AG04449 (cell line): ENCODE data around the gene ALOX15B.
"Not testable (repeated sequence)": the region's sequence is repeated elsewhere in the genome, so short reads cannot be mapped to it uniquely, and the experiment has no call there.

Source experiments
- CTCF ChIA-PET: fragments of 350-600 bp; formaldehyde crosslinking; extraction: SDS; loops from one replicate; lab custom pipeline; 2021; ENCODE audit warnings: antibody characterized with exemption; lab: Yijun Ruan, JAX
- POLR2A ChIA-PET: fragments of 400-600, 350-600 bp; formaldehyde crosslinking; extraction: SDS; loops from one replicate; lab custom pipeline; 2020; ENCODE audit warnings: antibody characterized with exemption, inconsistent platforms; lab: Yijun Ruan, JAX
- DNase-seq: peaks from one replicate; pipeline ENCODE4 v3.0.0-alpha.2; 2010; ENCODE audit warnings: low read depth, low spot score
- H3K4me3 ChIP-seq: 2 replicates; pipeline ENCODE4 v1.5.1; 2011; ENCODE audit warnings: low read depth, mild to moderate bottlenecking, control low read depth, low read length
- TF ChIP-seq, protein P1 (sequence below): IDR thresholded peaks from one replicate; pipeline ENCODE4 v1.5.1; 2011; ENCODE audit warnings: mild to moderate bottlenecking, moderate library complexity, low read length, control low read depth, inconsistent platforms; ENCODE audit not compliant: insufficient read depth; ENCODE audit errors: missing control alignments

ALOX15B gene

DNA sequence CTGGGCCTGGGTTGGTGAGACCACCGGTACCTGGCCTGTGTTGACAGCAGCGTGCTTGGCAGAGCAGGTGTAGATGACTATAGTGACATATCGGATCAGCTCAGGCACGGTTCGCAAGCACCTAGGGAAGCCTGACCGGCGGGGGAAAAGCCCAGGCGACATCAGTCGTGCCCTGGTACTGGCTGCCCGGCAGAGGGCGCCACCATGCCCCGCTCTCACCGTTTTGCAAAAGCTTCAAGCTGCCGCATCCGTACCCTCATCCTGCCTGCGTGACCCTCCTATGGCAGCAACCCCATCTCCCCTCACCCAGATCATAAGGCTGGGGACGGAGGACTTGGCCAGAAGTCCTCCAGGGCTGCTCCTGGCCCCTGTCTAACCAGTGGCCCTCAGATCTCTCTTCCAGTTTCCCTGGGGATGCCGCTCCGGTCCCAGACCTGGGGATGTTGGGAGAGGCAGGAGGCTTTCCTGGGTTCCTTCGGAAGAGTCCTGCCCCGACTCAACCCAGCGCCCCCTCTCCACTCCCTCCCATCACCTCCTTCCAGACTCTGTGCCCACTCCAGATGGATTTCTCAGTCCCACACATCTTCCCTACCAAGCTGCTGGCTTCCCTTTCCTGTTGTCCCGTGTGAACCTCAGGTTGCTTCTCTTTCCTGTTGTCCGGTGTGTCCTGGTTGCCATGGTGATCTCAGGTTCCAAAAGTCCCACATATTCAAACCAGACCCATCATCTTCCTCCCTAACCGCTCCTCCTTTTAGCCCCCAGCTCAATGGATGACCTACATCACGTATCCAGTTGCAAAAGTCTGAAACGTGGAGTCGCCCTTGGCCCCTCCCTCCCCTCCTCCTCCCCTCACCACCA, 35.0 kb downstream of the ALOX15B start:
- DNase-seq = no peak
- POLR2A ChIA-PET = interaction anchor here (1.3 kb wide), 1 partner anchor 99 kb away, joined by 4 read pairs; no protein-coding TSS in a partner anchor
- H3K4me3 ChIP-seq = no peak overlapping the region
- TF ChIP-seq, protein P1, sequence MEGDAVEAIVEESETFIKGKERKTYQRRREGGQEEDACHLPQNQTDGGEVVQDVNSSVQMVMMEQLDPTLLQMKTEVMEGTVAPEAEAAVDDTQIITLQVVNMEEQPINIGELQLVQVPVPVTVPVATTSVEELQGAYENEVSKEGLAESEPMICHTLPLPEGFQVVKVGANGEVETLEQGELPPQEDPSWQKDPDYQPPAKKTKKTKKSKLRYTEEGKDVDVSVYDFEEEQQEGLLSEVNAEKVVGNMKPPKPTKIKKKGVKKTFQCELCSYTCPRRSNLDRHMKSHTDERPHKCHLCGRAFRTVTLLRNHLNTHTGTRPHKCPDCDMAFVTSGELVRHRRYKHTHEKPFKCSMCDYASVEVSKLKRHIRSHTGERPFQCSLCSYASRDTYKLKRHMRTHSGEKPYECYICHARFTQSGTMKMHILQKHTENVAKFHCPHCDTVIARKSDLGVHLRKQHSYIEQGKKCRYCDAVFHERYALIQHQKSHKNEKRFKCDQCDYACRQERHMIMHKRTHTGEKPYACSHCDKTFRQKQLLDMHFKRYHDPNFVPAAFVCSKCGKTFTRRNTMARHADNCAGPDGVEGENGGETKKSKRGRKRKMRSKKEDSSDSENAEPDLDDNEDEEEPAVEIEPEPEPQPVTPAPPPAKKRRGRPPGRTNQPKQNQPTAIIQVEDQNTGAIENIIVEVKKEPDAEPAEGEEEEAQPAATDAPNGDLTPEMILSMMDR = peak; percentile 87
- CTCF ChIA-PET = interaction anchor here (0.7 to 12.4 kb wide), 24 partner anchors 9 to 241 kb away, joined by 3 to 233 read pairs (median 5); partner anchors contain the start of genes ALOX12B, ALOXE3 and SLC25A35

DNA sequence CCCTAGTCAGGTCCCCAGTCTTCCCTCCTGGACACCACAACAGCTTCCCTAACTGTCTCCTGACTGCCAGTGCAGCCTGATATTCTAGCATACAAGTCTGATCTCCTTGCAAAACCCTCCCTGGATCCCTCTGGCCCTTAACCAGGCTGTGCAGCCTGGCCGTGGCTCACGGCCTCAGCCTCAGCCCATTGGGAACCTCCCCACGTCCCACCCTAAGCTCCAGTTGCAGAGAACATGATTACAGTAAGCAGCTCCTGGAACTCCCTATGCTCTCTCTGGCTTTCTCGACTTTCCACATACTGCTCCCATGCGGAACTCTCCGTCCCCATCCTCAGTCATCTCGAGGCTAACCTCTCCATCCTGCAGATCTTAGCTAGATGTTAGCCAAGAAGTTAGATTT, 35.7 kb downstream of the ALOX15B start:
- ChIA-PET POLR2A (interaction anchor here (0.6 to 1.3 kb wide), 2 partner anchors 10 to 99 kb away, joined by 3 to 4 read pairs; no protein-coding TSS in a partner anchor), CTCF (interaction anchor here (0.8 to 12.4 kb wide), 18 partner anchors 8 to 240 kb away, joined by 3 to 233 read pairs (median 7); partner anchors contain the start of genes ALOX12B and ALOXE3)
- no peak overlapping the region for H3K4me3 ChIP-seq
- TF ChIP-seq, protein P1 = no peak
- no peak for DNase-seq

DNA sequence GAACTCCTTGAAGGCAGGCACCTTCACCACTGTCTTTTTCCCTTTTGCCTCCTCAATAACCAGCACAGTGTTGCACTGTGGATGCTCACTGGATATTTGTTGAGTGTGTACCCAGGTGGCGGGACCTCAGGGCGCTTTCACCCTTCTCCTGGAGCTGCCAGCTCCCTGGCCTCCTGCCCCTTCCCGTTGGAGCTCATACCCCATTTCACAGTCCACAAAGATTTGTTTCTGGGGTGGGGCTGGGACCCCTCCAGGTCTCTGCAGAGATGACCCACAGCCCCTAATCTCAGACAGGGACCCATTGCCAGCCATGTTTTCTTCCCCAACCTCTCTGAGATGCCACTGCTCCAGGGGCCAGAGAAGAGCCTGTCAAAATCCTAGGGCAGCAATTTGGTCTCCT, 36.2 kb downstream of the ALOX15B start:
- POLR2A ChIA-PET = interaction anchor here (0.6 to 1.3 kb wide), 2 partner anchors 11 to 98 kb away, joined by 3 to 4 read pairs; no protein-coding TSS in a partner anchor
- DNase-seq = no peak
- H3K4me3 ChIP-seq = no peak overlapping the region
- TF ChIP-seq, protein P1 = no peak
- CTCF ChIA-PET = interaction anchor here (0.8 to 12.4 kb wide), 14 partner anchors 7 to 239 kb away, joined by 3 to 233 read pairs (median 14); partner anchors contain the start of genes ALOX12B and ALOXE3

DNA sequence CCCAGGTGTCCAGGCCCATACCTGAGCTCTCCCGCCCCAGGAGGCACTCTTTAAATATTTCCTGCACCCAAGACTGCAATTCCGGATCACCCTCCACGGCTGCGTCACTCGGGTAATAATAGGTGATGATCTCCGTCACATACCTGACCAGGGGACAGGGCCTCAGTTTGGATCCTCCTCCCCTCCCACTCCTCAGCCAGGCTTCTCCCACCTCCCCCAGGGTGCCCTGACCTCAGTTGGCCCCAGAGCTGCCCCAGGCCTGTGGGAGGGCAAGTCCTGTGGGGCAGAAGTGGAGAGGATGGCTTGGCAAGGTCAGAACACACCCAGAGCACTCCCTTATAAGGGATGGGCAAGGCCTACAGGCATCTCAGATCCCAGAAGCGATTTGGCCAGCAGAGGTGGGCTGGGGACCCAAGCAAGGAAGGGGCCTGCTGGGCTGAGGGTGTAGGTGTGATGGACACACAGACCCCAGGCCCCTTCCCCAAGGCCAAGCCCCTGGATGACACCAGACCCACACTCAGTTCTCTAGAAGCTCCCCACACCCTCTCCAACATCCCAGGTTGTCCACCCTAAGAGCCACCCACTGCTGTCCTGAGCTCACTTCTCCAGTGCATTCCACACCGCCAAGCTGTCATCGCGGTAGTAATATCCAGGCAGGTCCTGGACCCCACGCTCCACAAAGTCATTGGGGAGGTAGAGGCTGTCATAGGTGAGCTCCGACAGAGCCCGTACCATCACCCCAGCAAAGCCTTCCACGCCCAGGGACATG, 36.9 kb downstream of the ALOX15B start:
- TF ChIP-seq, protein P1 = no peak
- no peak for DNase-seq
- no peak overlapping the region for H3K4me3 ChIP-seq
- ChIA-PET POLR2A (no interaction called here), CTCF (interaction anchor here (0.6 to 12.4 kb wide), 9 partner anchors 11 to 226 kb away, joined by 3 to 233 read pairs (median 19); partner anchors contain the start of genes ALOX12B and ALOXE3)

DNA sequence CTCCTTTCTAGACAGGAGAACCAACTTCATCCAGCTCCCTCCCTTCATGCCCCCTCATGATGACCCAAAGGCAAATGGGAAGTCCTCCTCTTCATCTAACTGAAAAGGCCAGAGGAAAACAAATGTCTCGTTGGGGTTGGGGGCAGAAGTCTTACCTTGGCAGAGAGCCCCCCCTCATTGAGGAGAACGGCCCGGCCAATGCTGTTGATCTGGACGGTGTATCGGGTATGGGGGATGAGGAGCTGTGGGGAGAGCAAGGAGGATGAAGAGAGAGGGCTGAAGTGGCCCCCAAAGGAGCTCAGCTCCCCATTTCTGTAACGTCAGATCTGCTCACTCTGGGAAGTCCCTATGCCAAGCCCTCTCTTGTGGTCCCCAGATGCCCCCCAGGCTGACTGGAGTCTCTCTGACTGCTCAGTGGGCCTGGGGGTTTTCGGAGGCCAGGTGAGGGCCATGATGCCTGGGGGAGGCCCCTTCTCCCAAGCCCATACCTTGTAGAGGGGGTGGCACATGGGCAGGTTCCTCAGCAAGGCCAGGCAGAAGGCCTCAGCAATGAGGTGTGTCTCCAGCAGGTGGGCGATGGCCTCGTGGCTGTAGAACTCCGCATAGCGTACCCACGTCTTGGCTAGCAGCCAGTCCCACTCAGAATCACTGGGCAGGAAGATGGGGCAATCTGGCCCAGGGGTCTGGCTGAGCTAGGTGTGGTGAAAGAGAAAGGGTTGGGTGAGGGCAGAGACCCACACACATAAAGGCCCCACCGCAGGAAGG, 37.8 kb downstream of the ALOX15B start:
- H3K4me3 ChIP-seq = no peak overlapping the region
- TF ChIP-seq, protein P1 = no peak
- ChIA-PET CTCF (interaction anchor here (1.2 to 12.4 kb wide), 7 partner anchors 7 to 224 kb away, joined by 3 to 233 read pairs (median 132); partner anchors contain the start of genes ALOX12B and ALOXE3), POLR2A (no interaction called here)
- DNase-seq = no peak

DNA sequence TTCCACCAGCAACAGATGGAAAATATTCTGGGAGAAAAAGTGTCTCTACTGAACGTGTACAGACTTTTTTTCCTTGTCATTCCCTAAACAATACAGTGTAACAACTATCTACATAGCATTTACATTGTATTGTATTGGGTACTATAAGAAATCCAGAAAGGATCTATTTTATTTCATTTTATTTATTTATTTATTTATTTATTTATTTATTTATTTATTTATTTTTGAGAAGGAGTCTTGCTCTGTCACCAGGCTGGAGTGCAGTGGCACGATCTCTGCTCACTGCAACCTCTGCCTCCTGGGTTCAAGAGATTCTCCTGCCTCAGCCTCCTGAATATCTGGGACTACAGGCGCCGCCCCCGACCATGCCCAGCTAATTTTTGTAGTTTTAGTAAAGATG, 39.1 kb downstream of the ALOX15B start:
- POLR2A ChIA-PET, DNase-seq, H3K4me3 ChIP-seq: not testable (repeated sequence)
- CTCF ChIA-PET = interaction anchor here (1.3 to 17.0 kb wide), 6 partner anchors 8 to 39 kb away, joined by 3 to 216 read pairs (median 148); partner anchors contain the start of genes ALOX12B and ALOXE3
